CD4-positive, alpha-beta T cell treated with Interleukin-1 beta for 1 hour (primary cell): Measurements from ENCODE around the gene TMEM72.

Experiments
- DNase-seq, 2 donors: peaks; one replicate each; pipeline ENCODE4 v3.0.0-alpha.2; 2020 to 2022

TMEM72 gene

GRCh38 chr10:44921061-44921460, 9.9 kb downstream of the TMEM72 start:
- DNase-seq = no peak

GRCh38 chr10:44921506-44921905, 10.4 kb downstream of the TMEM72 start:
- DNase-seq = no peak

GRCh38 chr10:44922021-44922420, 10.9 kb downstream of the TMEM72 start:
- DNase-seq = no peak

DNA sequence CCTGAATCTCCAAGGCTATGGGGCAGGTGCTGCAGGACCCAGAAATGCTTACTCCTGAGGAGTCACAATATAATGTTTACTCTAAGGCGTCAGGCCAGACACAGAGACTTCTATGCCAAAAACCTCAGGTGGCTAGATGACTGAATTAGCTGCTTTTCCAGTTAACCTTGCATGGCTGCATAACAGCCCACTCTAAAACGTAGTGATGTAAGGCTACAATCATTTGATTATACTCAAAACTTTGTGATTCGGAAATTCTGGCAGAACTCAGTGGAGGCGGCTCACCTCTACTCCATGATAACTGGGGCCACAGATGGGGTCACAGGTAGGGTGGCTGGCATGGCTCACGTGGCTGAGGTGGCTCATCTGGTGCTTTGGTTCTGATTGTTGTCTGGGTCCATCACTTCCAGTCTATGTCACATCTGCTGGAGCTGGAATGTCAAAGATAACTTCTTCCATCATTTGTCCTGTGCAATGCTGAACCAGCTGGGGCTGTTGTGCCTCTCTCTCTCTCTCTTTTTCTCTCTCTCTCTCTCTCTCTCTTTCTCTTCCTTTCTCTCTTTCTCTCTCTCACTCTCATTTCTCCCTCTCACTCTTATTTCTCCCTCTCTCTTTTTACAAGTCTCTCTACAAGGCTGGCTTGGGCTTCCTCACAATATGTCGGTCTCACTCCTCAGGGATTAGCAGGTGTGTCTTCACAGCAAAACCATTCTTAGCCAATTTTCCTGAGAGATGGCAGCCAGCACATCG, 11.8 kb downstream of the TMEM72 start:
- no peak for DNase-seq

GRCh38 chr10:44923611-44924010, 12.5 kb downstream of the TMEM72 start:
- DNase-seq = no peak

GRCh38 chr10:44924261-44925040, 13.3 kb downstream of the TMEM72 start:
- no peak for DNase-seq

DNA sequence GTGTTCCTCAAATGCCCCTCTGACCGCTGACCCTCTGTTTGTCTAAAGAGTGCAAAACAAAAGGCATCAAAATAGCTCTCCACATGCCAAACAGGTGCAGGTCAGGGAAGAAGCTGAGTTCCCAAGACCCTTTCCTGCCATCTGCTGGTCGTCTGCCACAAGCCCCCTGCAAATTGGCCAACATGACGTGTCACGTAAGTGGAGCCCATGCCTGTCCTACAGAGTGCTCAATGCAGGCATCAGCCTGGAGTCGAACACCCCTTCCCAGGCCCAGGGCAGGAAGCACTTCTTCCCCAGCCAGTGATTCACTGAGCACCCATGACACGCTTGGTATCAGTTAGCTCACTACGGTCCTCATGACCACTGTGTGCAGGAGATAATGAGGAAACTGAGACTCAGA, 14.1 kb downstream of the TMEM72 start:
- DNase-seq = no peak

DNA sequence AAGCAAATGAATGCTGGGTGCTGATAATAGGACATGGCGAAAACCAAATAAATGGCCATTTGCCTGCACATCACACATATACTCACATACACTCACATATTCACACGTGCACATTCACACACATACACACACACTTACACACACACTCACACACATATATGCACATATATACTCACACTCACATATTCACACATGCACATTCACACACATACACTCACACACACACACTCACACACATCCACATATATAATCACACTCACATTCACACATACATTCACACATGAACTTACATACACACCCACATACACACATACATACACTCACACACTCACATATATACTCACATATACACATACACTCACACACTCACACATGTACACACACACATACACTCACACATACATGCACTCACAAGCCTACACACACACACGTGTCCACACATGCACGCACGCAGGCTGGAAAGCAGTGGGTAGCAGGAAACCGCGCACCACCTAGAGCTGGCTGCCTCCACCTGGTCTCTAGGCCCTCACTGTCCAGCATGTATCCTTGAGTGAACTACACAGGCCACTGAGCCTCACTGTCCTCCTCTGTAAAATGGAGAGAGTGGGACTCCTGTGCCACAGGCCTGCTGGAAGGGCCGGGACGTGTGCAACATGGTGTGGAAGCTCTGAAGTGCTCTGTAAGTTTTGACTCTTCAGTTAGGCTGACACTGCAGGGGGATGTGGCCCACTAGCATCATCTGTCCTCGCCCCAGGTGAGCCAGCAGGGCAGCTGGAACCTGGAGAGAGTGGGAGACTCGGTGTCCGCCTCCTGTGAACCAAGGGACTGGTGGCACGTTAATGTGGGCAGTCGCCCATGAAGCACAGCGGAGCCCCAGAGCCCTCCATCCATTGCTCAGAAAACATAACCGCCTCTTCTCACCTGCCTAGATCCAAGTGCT, 14.9 kb downstream of the TMEM72 start:
- DNase-seq = no peak

DNA sequence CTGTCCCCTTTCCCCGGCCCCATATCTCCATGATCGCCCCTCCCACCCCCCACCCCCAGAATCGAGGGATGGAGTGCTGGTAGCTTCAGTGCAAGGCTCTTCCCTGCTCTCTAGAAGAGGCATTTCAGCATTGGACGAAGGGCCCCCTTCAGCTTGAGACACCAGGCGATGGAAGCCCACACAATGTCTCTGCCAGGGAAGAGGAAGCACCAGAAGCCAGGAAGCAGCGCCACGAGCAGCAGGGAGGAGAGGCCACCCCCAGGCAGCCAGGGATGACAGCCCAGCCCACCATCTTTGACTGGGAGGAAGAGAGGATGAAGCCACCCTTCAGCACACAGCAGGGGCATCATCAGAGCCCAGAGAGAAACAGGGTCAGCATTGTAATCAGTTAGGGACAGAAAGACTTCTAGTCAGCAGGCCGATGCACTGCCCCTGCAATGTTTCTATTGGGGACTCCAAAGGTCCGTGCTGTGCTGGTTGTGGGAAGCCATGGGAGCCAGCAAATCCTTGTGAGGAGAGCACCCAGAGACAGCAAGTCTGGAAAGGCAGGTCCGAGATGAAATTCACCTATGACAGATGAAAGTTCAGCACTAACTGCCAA, 15.7 kb downstream of the TMEM72 start:
- no peak for DNase-seq

DNA sequence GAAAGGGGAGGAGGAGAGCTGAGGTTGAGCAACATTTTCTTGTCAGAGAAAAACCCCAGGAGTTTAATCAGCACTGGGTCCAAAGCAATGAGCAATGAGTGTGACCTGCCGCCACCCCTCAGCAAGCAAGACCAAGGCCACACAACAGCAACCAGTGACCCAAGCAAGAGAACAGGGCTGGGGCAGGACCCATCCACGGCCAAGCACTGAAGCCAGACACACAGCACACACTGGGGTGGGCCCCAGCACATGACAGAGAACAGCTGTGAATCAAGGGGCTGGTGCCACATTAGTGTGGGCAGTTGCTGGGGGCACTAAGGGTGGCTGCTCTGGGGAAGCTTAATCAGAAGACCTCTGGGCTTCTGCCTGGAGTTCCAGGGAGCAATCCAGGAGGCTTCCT, 16.2 kb downstream of the TMEM72 start:
- no peak for DNase-seq

DNA sequence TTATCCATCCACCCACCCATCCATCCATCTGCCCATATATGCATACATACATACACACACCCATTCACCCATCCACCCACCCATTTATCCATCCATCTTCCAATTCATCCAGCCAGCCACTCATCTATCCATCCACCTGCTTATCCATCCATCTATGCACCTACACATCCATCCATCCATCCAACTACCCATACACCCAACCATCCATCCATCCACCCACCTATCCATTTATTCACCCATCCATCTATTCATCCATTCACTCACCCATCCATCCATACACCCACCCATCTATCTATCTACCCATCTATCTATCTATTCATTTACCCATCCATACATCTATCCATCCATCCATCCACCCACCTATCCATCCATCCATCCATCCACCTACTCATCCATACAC, 17.3 kb downstream of the TMEM72 start:
- DNase-seq = no peak

DNA sequence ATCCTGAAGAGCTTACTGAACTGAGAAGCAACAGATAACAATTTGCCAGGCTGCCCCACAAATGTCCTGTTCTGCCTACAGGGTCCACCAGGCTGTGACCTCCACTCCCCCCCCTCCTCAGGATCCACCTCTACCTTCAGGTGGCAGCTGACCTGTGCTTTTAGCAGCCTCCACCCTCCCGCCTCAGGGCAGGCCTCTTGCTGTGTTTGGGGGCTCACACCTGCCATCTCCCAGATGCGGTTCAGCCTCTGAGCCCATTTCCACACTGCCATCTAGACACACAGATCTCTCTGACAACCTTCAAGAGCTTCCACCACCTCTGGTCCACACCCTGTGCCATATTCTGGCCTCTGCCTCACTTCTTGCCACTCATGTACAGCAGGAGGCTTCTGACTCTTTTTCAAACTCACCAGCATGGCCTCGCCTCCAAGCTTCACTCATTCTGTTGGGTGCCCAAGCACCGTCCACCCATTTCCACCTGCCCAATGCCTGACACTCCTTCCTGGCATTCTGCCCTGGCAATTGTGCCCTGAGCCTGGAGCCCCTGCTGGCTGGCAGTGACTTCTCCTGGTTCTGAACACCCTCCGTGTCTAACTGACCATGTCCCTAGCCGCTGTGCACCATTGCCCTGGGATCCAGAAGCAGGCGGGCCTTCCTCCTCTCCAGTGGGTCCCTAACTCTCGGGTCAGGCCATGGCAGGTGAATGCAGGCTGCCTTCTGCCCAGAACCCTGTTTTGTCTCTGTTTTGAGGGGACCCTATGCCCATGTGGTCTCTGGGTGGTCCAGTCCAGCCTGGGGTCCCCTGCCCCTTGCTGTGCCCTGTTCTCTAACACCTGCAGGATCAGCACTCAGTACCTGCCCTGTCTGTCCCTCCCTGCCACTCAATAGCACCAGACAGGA, 18.5 kb downstream of the TMEM72 start:
- no peak for DNase-seq

DNA sequence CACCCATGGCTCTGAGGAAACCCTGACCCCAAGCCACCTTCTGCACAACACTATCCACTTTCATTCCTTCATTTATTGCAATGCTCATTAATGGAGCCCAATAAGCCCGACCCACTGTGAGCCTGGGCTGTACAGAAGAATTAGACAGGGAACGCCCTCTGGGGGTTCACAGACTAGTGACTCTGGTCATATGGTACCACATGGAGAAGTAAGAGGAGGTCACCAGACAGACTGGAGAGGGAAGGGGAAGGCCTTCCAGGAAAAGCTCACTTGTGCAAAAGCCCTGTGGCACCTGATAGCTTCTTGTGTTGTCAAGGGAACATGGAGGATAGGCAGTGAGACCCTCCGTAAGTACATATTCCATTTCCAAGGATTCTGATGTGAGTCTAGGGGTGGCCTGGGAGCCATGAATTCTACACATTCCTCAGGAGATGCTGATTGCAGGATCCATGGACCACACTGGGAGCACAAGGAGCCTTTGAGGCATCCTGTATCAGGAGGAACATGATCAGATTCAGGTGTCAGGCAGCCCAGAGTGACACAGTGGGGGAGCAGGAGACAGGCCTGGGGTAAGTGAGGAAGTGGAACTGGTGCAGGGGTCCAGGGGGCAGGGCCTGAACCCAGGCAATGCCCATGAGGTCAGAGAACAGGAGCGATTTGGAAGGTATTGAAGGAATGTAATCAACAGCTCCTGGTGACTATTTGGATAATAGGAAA, 19.9 kb downstream of the TMEM72 start:
- no peak for DNase-seq

DNA sequence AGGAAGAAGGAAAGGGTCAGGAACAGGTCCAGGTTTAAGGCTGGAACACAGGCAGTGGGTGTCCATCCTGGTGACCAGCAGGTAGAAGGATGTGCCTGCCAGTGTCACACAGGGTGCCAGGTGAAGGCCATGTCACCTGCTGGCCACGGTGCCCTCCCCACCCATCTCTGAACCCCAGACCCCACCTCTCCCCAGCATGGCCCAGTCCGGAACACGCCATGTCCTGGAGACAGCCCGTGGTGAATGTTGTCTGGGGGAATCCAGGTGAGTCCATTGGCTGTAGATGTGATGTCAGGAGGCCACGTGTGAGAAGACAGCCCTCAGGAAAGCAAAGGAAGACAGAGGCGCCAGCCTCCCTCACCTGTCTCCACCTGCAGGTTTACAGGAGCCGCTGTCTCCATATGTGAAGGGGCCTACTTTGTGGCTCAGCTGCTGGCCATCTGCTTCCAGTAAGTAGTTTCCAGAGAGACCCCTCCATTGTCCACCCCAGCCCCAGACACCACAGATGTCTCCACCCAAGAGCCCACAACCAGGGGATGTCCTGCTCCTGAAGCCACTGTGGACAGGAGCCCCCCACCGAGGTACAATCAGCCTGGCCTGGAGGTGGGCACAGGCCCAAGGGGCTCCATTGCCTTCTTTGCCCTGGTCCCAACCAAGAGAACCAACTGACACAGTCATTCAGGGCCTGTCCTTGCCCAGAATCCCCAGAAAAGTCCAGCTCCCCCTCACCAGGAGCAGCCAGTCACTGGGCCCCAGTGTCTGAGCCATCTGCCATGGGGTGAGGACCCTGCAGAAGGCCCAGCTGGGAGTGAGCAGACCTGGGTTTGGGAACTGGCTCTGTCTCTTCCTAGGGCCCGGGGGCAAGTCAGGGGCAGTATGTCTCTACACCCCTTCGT, 20.7 kb downstream of the TMEM72 start:
- DNase-seq = no peak

- peak; percentile 82 for DNase-seq
These were observed 21.6 kb downstream of the TMEM72 start for GRCh38 chr10:44932517-44933450.

DNA sequence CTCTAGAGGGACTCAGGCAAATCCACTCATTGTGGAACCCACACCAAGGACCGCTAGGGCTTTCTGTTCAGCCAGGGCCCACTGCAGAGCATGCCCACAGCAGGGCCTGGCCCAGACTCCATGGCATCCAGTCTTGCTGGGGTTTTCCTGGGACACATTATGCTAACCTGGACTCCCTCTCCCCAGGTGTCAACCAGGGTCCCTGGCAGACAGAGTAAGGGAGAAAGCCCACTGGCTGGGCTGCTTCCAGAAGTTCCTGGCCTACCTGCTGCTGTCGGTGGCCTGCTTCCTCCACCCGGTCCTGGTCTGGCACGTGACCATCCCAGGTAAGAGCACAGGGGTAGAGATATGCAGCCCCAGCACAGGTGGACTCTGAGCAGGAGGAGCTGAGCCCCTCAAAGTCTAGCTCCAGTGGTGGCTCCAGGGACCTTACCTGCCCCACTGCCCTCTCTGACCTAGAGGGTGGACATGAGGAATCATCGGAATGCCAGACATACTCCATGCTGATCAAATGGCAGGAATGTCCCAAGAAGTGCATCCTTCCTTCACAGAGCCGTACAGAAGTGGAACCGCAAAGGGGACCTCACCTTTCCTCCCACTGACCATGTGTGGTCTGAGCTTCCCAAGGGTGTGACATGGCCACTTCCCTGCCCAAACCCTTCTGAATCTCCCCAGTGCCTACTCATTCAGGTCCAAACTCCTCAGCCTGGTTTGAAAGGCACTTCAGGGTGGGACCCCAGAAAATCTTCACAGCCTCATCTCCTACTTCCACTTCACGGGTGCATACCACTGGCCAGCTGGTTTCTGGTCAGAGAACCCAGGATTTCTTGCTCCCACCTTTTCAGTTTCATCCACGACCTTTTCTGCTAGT, 22.5 kb downstream of the TMEM72 start:
- no peak for DNase-seq

DNA sequence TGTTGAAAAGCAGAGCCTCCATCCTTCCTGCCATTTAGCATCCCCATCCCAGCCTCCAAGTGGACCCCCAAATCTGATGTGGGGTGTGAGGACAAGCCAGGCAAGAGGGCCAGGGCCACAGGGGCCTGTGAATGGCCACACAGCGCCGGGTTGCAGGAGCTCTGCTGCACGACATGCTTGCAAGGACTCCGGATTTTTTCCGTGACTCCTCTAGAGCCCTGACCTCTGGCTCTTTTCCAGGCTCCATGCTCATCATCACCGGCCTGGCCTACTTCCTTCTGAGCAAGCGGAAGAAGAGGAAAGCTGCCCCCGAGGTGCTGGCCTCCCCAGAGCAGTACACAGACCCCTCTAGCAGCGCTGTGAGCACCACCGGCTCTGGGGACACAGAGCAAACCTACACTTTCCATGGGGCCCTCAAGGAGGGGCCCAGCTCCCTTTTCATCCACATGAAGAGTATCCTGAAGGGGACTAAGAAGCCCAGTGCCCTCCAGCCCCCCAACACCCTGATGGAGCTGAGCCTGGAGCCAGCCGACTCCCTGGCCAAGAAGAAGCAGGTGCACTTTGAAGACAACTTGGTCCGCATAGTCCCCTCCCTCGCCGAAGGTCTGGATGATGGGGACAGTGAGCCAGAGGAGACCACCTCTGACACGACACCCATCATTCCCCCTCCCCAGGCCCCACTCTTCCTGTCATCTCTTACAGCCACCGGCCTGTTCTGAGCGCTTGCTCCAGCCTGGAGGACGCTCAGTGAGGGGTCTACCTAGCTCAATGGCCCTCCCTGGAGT, 23.5 kb downstream of the TMEM72 start:
- no peak for DNase-seq
